Panc1 (cell line): ENCODE measurements around the gene PPP1R12A. TPM values are rescaled to one million over a fixed set of nuclear protein-coding genes. Genes with fewer than 3 reads are reported as not detected.

Experiments
- ATAC-seq: fragments of 200-7000 bp; cut with Tn5 transposase; 2 replicates; pipeline ENCODE4 v1.9.1; 2020; ENCODE audit warnings: mild to moderate bottlenecking, moderate library complexity
- BruUV-seq: library from RNA; stranded (reverse); fragments of 400-500 nt; replicated peaks from 2 replicates; lab custom pipeline; 2021; lab: Mats Ljungman, UMichigan
- CTCF ChIA-PET: fragments of 300-600 bp; sonication (Branson Sonifier 250); formaldehyde crosslinking; loops from one replicate; lab custom pipeline; 2022; ENCODE audit warnings: antibody characterized with exemption; lab: Charles Lee
- POLR2A ChIA-PET: fragments of 300-600 bp; sonication (Branson Sonifier 250); formaldehyde crosslinking; loops from one replicate; lab custom pipeline; 2022; ENCODE audit warnings: antibody characterized with exemption; lab: Charles Lee
- DNase-seq: peaks from one replicate; pipeline ENCODE4 v3.0.0-alpha.2; 2010; ENCODE audit warnings: low read depth, low spot score
- H3K27ac ChIP-seq: 2 replicates; pipeline ENCODE4 v1.5.1; 2011; ENCODE audit warnings: mild to moderate bottlenecking, low read length, inconsistent platforms
- H3K27me3 ChIP-seq: fragments of 200-500 bp; sonication (Bioruptor generic); 2 replicates; pipeline ENCODE4 v1.6.0; 2014; ENCODE audit warnings: low read length, inconsistent platforms; ENCODE audit not compliant: control insufficient read depth, insufficient read depth
- H3K36me3 ChIP-seq: fragments of 200-500 bp; sonication (Bioruptor generic); 2 replicates; pipeline ENCODE4 v1.5.1; 2014; ENCODE audit warnings: inconsistent platforms, mild to moderate bottlenecking, low read length, moderate library complexity; ENCODE audit not compliant: control insufficient read depth, insufficient read depth
- H3K4me1 ChIP-seq: 2 replicates; pipeline ENCODE4 v1.5.1; 2011; ENCODE audit warnings: inconsistent platforms, mild to moderate bottlenecking, low read length, moderate library complexity; ENCODE audit not compliant: control insufficient read depth, insufficient read depth
- H3K4me3 ChIP-seq, 2 experiments: 2 replicates each; pipeline ENCODE4 v1.5.1; 2011 to 2012; ENCODE audit warnings: low read depth in 2 of 2, low read length in 2 of 2, mild to moderate bottlenecking in 2 of 2, inconsistent platforms in 1 of 2, moderate library complexity in 1 of 2
- H3K9me3 ChIP-seq: fragments of 200-500 bp; sonication (Bioruptor generic); 2 replicates; pipeline ENCODE4 v1.5.1; 2014; ENCODE audit warnings: low read depth, mild to moderate bottlenecking, inconsistent platforms, low read length, moderate library complexity; ENCODE audit not compliant: control insufficient read depth, insufficient read depth
- CTCF ChIP-seq: fragments of 450-650 bp; IDR thresholded peaks from 2 replicates; pipeline ENCODE4 v1.5.1; 2017; ENCODE audit warnings: mild to moderate bottlenecking
- POLR2AphosphoS5 ChIP-seq: IDR thresholded peaks from 2 replicates; pipeline ENCODE4 v1.6.1; 2012; ENCODE audit warnings: mild to moderate bottlenecking, low read depth, low read length, moderate library complexity
- SIN3A ChIP-seq: IDR thresholded peaks from 2 replicates; pipeline ENCODE4 v1.6.1; 2012; ENCODE audit warnings: low read depth, mild to moderate bottlenecking, low read length, moderate library complexity, borderline replicate concordance; ENCODE audit not compliant: insufficient read depth
- TCF7L2 ChIP-seq: IDR thresholded peaks from 2 replicates; pipeline ENCODE4 v1.6.1; 2011; ENCODE audit warnings: mild to moderate bottlenecking, low read depth, low read length, inconsistent platforms
- in situ Hi-C: cut with HindIII; loops from 2 replicates; pipeline ENCODE4 v1.10.0; 2016; ENCODE audit warnings: low sequenced_read_pairs, low pct_unique_long_range_greater_than_20kb
- intact Hi-C: fragments of 100-400 bp; cut with micrococcal nuclease; formaldehyde crosslinking; loops from one replicate; pipeline ENCODE4 v1.10.0; 2022; ENCODE audit not compliant: unreplicated experiment
- total RNA-seq: library from RNA; stranded (reverse); gene quantifications from one replicate; pipeline ENCODE4 v1.2.1, GENCODE V29; 2021; ENCODE audit not compliant: unreplicated experiment
- TF ChIP-seq, protein P1 (sequence below), 2 experiments: IDR thresholded peaks; 2 replicates each; pipeline ENCODE4 v1.6.1; 2011 to 2012; ENCODE audit warnings: low read depth in 2 of 2, control low read depth in 1 of 2, low read length in 1 of 2, mild to moderate bottlenecking in 1 of 2, moderate library complexity in 1 of 2; ENCODE audit not compliant: insufficient read depth in 1 of 2

PPP1R12A gene
- total RNA-seq, 1 experiment from 2014 or later, result 61.6 TPM

- Histone ChIP-seq H3K4me3 (no peak overlapping the region), H3K9me3 (no peaks in the 10 kb centered on the region), H3K27me3 (no peaks in the 10 kb centered on the region), H3K4me1 (no peaks in the 10 kb centered on the region), H3K36me3 (peaks cover 10% of the 10 kb centered on the region), H3K27ac (no peak overlapping the region)
- in situ Hi-C loops (no loop called here), intact Hi-C loops (no loop called here)
- no peak for TF ChIP-seq TCF7L2
- TF ChIP-seq, protein P1, sequence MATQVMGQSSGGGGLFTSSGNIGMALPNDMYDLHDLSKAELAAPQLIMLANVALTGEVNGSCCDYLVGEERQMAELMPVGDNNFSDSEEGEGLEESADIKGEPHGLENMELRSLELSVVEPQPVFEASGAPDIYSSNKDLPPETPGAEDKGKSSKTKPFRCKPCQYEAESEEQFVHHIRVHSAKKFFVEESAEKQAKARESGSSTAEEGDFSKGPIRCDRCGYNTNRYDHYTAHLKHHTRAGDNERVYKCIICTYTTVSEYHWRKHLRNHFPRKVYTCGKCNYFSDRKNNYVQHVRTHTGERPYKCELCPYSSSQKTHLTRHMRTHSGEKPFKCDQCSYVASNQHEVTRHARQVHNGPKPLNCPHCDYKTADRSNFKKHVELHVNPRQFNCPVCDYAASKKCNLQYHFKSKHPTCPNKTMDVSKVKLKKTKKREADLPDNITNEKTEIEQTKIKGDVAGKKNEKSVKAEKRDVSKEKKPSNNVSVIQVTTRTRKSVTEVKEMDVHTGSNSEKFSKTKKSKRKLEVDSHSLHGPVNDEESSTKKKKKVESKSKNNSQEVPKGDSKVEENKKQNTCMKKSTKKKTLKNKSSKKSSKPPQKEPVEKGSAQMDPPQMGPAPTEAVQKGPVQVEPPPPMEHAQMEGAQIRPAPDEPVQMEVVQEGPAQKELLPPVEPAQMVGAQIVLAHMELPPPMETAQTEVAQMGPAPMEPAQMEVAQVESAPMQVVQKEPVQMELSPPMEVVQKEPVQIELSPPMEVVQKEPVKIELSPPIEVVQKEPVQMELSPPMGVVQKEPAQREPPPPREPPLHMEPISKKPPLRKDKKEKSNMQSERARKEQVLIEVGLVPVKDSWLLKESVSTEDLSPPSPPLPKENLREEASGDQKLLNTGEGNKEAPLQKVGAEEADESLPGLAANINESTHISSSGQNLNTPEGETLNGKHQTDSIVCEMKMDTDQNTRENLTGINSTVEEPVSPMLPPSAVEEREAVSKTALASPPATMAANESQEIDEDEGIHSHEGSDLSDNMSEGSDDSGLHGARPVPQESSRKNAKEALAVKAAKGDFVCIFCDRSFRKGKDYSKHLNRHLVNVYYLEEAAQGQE (IDR thresholded peaks at IDR 0.05; ENCODE audit: insufficient read depth in 1 of 2, low read depth in 2 of 2, low read length in 1 of 2), result no peak
- no peak for TF ChIP-seq CTCF
- no peak for TF ChIP-seq SIN3A
- no peak for TF ChIP-seq POLR2AphosphoS5
- ATAC-seq, result no peak
- BruUV-seq, result no TSS peak
- POLR2A ChIA-PET, result no interaction called here
- CTCF ChIA-PET, result interaction anchor here (0.6 kb wide), 1 partner anchor 368 kb away, joined by 3 read pairs; no protein-coding TSS in a partner anchor
- DNase-seq, result no peak
Observed at GRCh38 chr12:79776111-79776510, 158.8 kb downstream of the PPP1R12A start.

GRCh38 chr12:79775355-79776027 lies 159.4 kb downstream of the PPP1R12A start:
- H3K27ac ChIP-seq, result no peak overlapping the region
- TF ChIP-seq, protein P1 (IDR thresholded peaks at IDR 0.05; ENCODE audit: insufficient read depth in 1 of 2, low read depth in 2 of 2, low read length in 1 of 2), result no peak
- no peak for TF ChIP-seq SIN3A
- no peak for TF ChIP-seq TCF7L2
- TF ChIP-seq CTCF, result no peak
- no peak for TF ChIP-seq POLR2AphosphoS5
- H3K27me3 ChIP-seq, result no peaks in the 10 kb centered on the region
- POLR2A ChIA-PET, result interaction anchor here (0.6 kb wide), 1 partner anchor 1635 kb away, joined by 5 read pairs; no protein-coding TSS in a partner anchor
- ATAC-seq (no peak), DNase-seq (no peak)
- H3K9me3 ChIP-seq, result no peaks in the 10 kb centered on the region
- peaks cover 9% of the 10 kb centered on the region for H3K36me3 ChIP-seq
- H3K4me1 ChIP-seq, result no peaks in the 10 kb centered on the region
- no peak overlapping the region for H3K4me3 ChIP-seq
- CTCF ChIA-PET, result no interaction called here
- intact Hi-C loops, result no loop called here
- in situ Hi-C loops, result no loop called here
- no TSS peak for BruUV-seq
